CD14-positive monocyte (primary cell): ENCODE data around the gene ACTR6. TPM values are rescaled to one million over a fixed set of nuclear protein-coding genes. Genes with fewer than 3 reads are reported as not detected.
A peak's percentile ranks its signal among the peaks of the same experiment; 100 is the strongest.

ENCODE experiments used
- DNase-seq, 3 donors: peaks; one replicate each; pipeline ENCODE4 v3.0.0-alpha.2; 2011 to 2022
- H2AFZ ChIP-seq: 2 replicates; pipeline ENCODE4 v1.6.0; 2012; ENCODE audit warnings: mild to moderate bottlenecking, low read depth, low read length, inconsistent platforms; ENCODE audit not compliant: insufficient read depth, poor library complexity, severe bottlenecking
- H3K27ac ChIP-seq, 2 donors: 1 replicate in 1 of 2; 2 replicates in 1 of 2; pipeline ENCODE4 v1.5.1; 2012 to 2013; ENCODE audit warnings: low read length in 2 of 2, control low read depth in 1 of 2, inconsistent platforms in 1 of 2, low read depth in 1 of 2, mild to moderate bottlenecking in 1 of 2
- H3K27me3 ChIP-seq, 2 donors: one replicate each; pipeline versions ENCODE4 v1.6.0 to v1.6.1; 2011 to 2013; ENCODE audit warnings: low read length in 2 of 2; ENCODE audit not compliant: control insufficient read depth in 2 of 2, insufficient read depth in 2 of 2
- H3K36me3 ChIP-seq, 2 donors: replicated peaks in 1 of 2; 1 replicate in 1 of 2; 2 replicates in 1 of 2; pipeline versions ENCODE4 v1.5.1 to v1.6.1; 2012 to 2013; ENCODE audit warnings: low read length in 2 of 2, control low read depth in 1 of 2, inconsistent platforms in 1 of 2, mild to moderate bottlenecking in 1 of 2; ENCODE audit not compliant: insufficient read depth in 2 of 2, control insufficient read depth in 1 of 2
- H3K4me1 ChIP-seq, 2 donors: 1 replicate in 1 of 2; 2 replicates in 1 of 2; pipeline versions ENCODE4 v1.5.1 to v1.6.1; 2012 to 2013; ENCODE audit warnings: low read length in 2 of 2, control low read depth in 1 of 2, inconsistent platforms in 1 of 2, mild to moderate bottlenecking in 1 of 2, moderate library complexity in 1 of 2; ENCODE audit not compliant: insufficient read depth in 2 of 2, control insufficient read depth in 1 of 2
- H3K4me2 ChIP-seq: replicated peaks from 2 replicates; pipeline ENCODE3; 2012; ENCODE audit warnings: low read length, moderate library complexity, mild to moderate bottlenecking; ENCODE audit not compliant: poor library complexity, severe bottlenecking; ENCODE audit errors: extremely low read depth
- H3K4me3 ChIP-seq, 3 experiments: fragments of 200-600 bp in 1 of 3; sonication (generic) in 1 of 3; replicated peaks in 1 of 3; 1 replicate in 2 of 3; 2 replicates in 1 of 3; pipeline ENCODE4 v1.5.1; 2011 to 2013; ENCODE audit warnings: low read length in 3 of 3, mild to moderate bottlenecking in 3 of 3, control low read depth in 2 of 3, low read depth in 2 of 3, inconsistent platforms in 1 of 3, moderate library complexity in 1 of 3
- H3K79me2 ChIP-seq: 2 replicates; pipeline ENCODE4 v1.6.0; 2012; ENCODE audit warnings: mild to moderate bottlenecking, control low read depth, inconsistent platforms, low read length, moderate library complexity; ENCODE audit not compliant: insufficient read depth
- H3K9ac ChIP-seq: 2 replicates; pipeline ENCODE4 v1.6.0; 2017; ENCODE audit warnings: low read length, mild to moderate bottlenecking; ENCODE audit not compliant: insufficient read depth, poor library complexity, severe bottlenecking
- H3K9me3 ChIP-seq, 2 donors: replicated peaks in 1 of 2; 1 replicate in 1 of 2; 2 replicates in 1 of 2; pipeline versions ENCODE4 v1.5.1 to v1.6.1; 2012 to 2013; ENCODE audit warnings: low read length in 2 of 2, control low read depth in 1 of 2; ENCODE audit not compliant: control insufficient read depth in 1 of 2, insufficient read depth in 1 of 2
- H4K20me1 ChIP-seq: 2 replicates; pipeline ENCODE4 v1.6.0; 2012; ENCODE audit warnings: mild to moderate bottlenecking, low read length, control low read depth, moderate library complexity; ENCODE audit not compliant: insufficient read depth
- H3K27ac Mint-ChIP-seq, 7 donors: one replicate each; pipeline ENCODE4 v1.8.0; 2020; ENCODE audit warnings: mild to moderate bottlenecking in 7 of 7, mixed read lengths in 7 of 7, moderate library complexity in 6 of 7, inconsistent platforms in 2 of 7
- H3K27me3 Mint-ChIP-seq, 3 donors: one replicate each; pipeline ENCODE4 v1.8.0; 2021 to 2022; ENCODE audit warnings: low read depth in 3 of 3, mild to moderate bottlenecking in 3 of 3, mixed read lengths in 3 of 3, moderate library complexity in 3 of 3, inconsistent platforms in 1 of 3
- H3K36me3 Mint-ChIP-seq, 2 donors: one replicate each; pipeline ENCODE4 v1.8.0; 2020; ENCODE audit warnings: mixed read lengths in 2 of 2, inconsistent platforms in 1 of 2, mild to moderate bottlenecking in 1 of 2
- H3K4me1 Mint-ChIP-seq: one replicate; pipeline ENCODE4 v1.8.0; 2020; ENCODE audit warnings: mild to moderate bottlenecking, mixed read lengths
- H3K4me3 Mint-ChIP-seq, 2 donors: one replicate each; pipeline ENCODE4 v1.8.0; 2020; ENCODE audit warnings: mild to moderate bottlenecking in 2 of 2, mixed read lengths in 2 of 2, moderate library complexity in 1 of 2
- H3K9me3 Mint-ChIP-seq, 7 donors: one replicate each; pipeline ENCODE4 v1.8.0; 2020 to 2022; ENCODE audit warnings: mixed read lengths in 7 of 7, mild to moderate bottlenecking in 6 of 7, moderate library complexity in 6 of 7, inconsistent platforms in 2 of 7
- CTCF ChIP-seq: fragments of 200-600 bp; IDR thresholded peaks from one replicate; pipeline ENCODE4 v1.8.0; 2022; ENCODE audit warnings: antibody characterized with exemption, mild to moderate bottlenecking
- WGBS: methylation state at CpG from one replicate; pipeline ENCODE4 v1.1.5; 2013; ENCODE audit warnings: missing lambda C conversion rate; ENCODE audit not compliant: insufficient coverage; 5-methylcytosine and 5-hydroxymethylcytosine counted together
- intact Hi-C, 2 donors: fragments of 100-400 bp; cut with micrococcal nuclease; formaldehyde crosslinking; loops; one replicate each; pipeline versions ENCODE4 v1.15.0 to v1.15.1; 2023
- polyA plus RNA-seq, 3 donors: library from polyadenylated mRNA; depleted of rRNA in 1 of 3; unstranded in 2 of 3; stranded (reverse) in 1 of 3; fragments of 300-500 nt in 2 of 3; fragments of >200 nt in 1 of 3; fragmentation: Illumina TruSeq in 2 of 3; gene quantifications; 1 replicate in 2 of 3; 2 replicates in 1 of 3; pipeline ENCODE4 v1.2.3, GENCODE V29; 2012 to 2021

Gene ACTR6
- polyA plus RNA-seq, 3 donors = 5.5 to 17.8 (median 16.2) TPM

- Mint-ChIP-seq H3K4me3 (no peak overlapping the region), H3K27ac (no peak overlapping the region), H3K36me3 (peaks cover 32 to 44% of the 10 kb centered on the region in 2 donors), H3K9me3 (no peaks in the 10 kb centered on the region), H3K27me3 (peaks cover 0 to 1% (median 0%) of the 10 kb centered on the region in 3 donors), H3K4me1 (peaks cover 10% of the 10 kb centered on the region)
- H2AFZ ChIP-seq = no peak overlapping the region
- H3K4me3 ChIP-seq = no peak overlapping the region
- no peaks in the 10 kb centered on the region for H3K27me3 ChIP-seq
- H3K9ac ChIP-seq = no peak overlapping the region
- DNase-seq = no peak
- H3K79me2 ChIP-seq = no peaks in the 10 kb centered on the region
- no peak for TF ChIP-seq CTCF
- peaks cover 31 to 51% of the 10 kb centered on the region in 2 donors for H3K36me3 ChIP-seq
- peaks cover 0 to 3% of the 10 kb centered on the region in 2 donors for H3K4me1 ChIP-seq
- H3K27ac ChIP-seq = no peak overlapping the region
- H3K4me2 ChIP-seq = no peak overlapping the region
- H3K9me3 ChIP-seq = no peaks in the 10 kb centered on the region
- no peaks in the 10 kb centered on the region for H4K20me1 ChIP-seq
- intact Hi-C loops = no loop called here
These were observed 24.9 kb downstream of the ACTR6 start for GRCh38 chr12:100225491-100225890.

- H3K4me3 Mint-ChIP-seq = no peak overlapping the region
- DNase-seq = no peak
- H3K36me3 Mint-ChIP-seq = peaks cover 14 to 16% of the 10 kb centered on the region in 2 donors
- peaks cover 0 to 3% of the 10 kb centered on the region in 2 donors for H3K4me1 ChIP-seq
- no peak overlapping the region for H3K4me2 ChIP-seq
- no peak for TF ChIP-seq CTCF
- peak overlapping the region in 3 of 7 donors; percentile 6 to 56 (median 52) for H3K27ac Mint-ChIP-seq
- H3K27ac ChIP-seq = no peak overlapping the region
- no peak overlapping the region for H3K4me3 ChIP-seq
- H3K27me3 ChIP-seq = no peaks in the 10 kb centered on the region
- peaks cover 0 to 2% (median 2%) of the 10 kb centered on the region in 3 donors for H3K27me3 Mint-ChIP-seq
- no peaks in the 10 kb centered on the region for H3K9me3 ChIP-seq
- H3K4me1 Mint-ChIP-seq = peaks cover 10% of the 10 kb centered on the region
- no peaks in the 10 kb centered on the region for H4K20me1 ChIP-seq
- no peak overlapping the region for H3K9ac ChIP-seq
- intact Hi-C loops = no loop called here
- peaks cover 8 to 19% of the 10 kb centered on the region in 2 donors for H3K36me3 ChIP-seq
- H2AFZ ChIP-seq = no peak overlapping the region
- H3K9me3 Mint-ChIP-seq = no peaks in the 10 kb centered on the region
- H3K79me2 ChIP-seq = no peaks in the 10 kb centered on the region
- 95% methylated on average over 3 of the region's 5 CpGs for WGBS
These were observed 28.5 kb downstream of the ACTR6 start for GRCh38 chr12:100229036-100229635.
